ENCODE data around the gene PLEKHG4B.

Gene PLEKHG4B

DNA sequence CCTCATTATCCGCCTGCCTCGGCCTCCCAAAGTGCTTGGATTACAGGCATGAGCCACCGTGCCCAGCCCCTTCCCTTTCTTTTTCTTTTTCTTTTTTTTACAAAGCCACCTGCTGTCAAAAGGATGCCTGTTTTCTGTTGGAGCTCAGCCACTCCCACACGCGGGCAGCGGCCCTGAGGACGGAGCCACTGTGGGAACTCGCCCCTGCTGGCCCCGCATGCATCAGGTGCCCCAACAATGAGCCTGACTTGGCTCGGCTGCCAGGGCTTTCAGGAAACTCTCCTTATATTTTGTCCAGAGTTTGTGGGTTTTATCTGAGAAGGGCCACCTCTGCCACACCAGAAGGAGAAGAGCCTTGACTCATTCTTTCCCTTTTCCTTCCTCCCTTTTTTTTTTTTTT is 62.3 kb downstream of the PLEKHG4B start:
- no peak for DNase-seq (ENCODE audit: low read depth)
- H3K36me3 ChIP-seq (ENCODE audit: control insufficient read depth, insufficient read depth, low read length, severe bottlenecking), result no peaks in the 10 kb centered on the region
- H3K4me3 ChIP-seq (ENCODE audit: low read length), result no peak overlapping the region
- no peaks in the 10 kb centered on the region for H3K9me3 ChIP-seq (ENCODE audit: control insufficient read depth, low read length)
- peaks cover 17% of the 10 kb centered on the region for H3K27me3 ChIP-seq (replicated peaks; ENCODE audit: control insufficient read depth, insufficient read depth, low read length)
- H3K9ac ChIP-seq (ENCODE audit: low read length), result no peak overlapping the region
- H3K4me1 ChIP-seq (ENCODE audit: control insufficient read depth, insufficient read depth, low read length), result no peaks in the 10 kb centered on the region

DNA sequence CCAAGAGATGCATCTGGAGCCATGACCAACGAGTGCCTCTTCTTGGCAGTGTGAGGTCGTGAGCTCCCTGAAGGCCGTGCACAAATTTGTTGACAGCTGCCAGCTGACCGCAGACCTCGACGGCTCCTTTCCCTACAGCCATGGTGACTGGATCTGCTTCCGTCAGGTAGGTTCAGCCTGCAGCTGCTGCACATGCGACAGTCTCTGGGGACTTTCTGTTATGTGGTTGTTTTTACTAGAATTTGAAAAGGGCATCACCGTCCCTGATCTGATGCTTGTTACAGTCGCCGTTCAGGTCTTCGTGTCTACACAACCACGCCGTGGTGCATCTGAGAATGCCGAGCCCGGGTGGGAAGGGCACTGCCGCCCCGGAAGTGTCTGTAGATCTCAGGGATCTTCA is 62.9 kb downstream of the PLEKHG4B start:
- Histone ChIP-seq H3K4me3 (ENCODE audit: low read length) (no peak overlapping the region), H3K9me3 (ENCODE audit: control insufficient read depth, low read length) (no peaks in the 10 kb centered on the region), H3K9ac (ENCODE audit: low read length) (no peak overlapping the region), H3K36me3 (ENCODE audit: control insufficient read depth, insufficient read depth, low read length, severe bottlenecking) (no peaks in the 10 kb centered on the region), H3K27me3 (replicated peaks; ENCODE audit: control insufficient read depth, insufficient read depth, low read length) (peaks cover 17% of the 10 kb centered on the region), H3K4me1 (ENCODE audit: control insufficient read depth, insufficient read depth, low read length) (no peaks in the 10 kb centered on the region)
- DNase-seq (ENCODE audit: low read depth), result no peak

DNA sequence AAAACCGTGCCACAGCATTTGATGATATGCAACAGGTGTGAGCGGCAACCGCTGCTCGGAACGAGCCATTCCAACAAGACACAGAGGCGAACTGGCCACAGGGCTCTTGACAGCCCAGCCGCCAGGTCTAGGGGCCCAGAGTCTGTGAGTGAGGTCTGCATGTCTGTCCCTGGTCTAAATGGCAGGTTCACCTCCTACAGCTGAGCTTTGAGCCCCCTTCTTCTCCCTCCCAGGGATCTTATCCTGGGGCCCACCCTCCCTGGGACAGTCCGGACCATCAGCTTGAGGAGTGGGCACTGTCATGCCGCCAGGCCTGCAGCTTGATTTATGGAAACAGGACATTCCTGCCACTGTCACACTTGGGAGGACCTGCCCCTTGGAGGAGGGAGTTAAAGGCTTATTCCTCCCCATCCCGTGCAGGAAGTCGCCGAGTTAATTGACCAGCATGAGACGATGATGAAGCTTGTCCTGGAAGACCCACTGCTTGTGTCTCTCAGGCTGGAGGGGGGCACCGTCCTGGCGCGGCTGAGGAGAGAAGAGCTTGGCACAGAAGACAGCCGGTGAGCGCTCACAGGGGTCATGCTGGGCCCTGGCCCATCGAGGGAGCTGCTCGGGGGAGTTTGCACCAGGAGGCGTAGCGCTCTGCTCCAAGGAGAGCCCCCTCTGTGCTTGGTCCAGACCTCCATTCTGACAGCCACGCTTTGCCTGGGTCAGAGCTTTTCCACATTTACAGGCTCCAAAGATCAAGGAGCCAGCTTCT is 63.9 kb downstream of the PLEKHG4B start:
- Histone ChIP-seq H3K4me1 (ENCODE audit: control insufficient read depth, insufficient read depth, low read length) (no peaks in the 10 kb centered on the region), H3K27me3 (replicated peaks; ENCODE audit: control insufficient read depth, insufficient read depth, low read length) (peaks cover 18% of the 10 kb centered on the region), H3K9me3 (ENCODE audit: control insufficient read depth, low read length) (no peaks in the 10 kb centered on the region), H3K36me3 (ENCODE audit: control insufficient read depth, insufficient read depth, low read length, severe bottlenecking) (no peaks in the 10 kb centered on the region), H3K9ac (ENCODE audit: low read length) (no peak overlapping the region), H3K4me3 (ENCODE audit: low read length) (no peak overlapping the region)
- no peak for DNase-seq (ENCODE audit: low read depth)

DNA sequence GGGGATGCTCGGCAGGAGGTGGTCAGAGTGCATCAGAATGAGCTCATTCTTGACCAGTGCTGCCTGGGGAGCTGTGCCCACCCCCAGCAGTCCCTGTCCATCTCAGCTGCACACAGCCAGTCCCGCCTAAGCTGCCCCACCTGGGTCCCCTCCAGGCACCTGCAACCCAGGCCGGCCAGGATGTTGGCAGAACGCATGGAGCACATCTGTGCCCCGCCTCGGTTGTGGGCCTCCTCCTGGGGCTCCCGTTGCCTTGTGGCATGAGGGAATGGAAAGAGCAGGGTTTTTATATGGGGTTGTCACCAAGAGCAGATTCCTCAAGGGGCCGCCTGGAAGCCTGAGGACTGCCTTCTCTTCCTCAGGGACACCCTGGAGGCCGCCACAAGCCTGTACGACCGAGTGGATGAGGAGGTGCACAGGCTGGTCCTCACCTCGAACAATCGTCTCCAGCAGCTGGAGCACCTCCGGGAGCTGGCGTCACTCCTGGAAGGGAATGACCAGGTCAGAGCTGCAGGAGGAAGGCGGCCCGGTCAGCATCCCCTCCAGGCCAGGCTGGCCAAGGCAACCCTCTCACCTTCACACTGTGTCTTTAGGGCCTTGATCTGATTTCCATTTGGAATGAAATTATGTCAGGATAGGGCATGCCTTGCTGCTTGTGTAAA is 64.6 kb downstream of the PLEKHG4B start:
- no peaks in the 10 kb centered on the region for H3K9me3 ChIP-seq (ENCODE audit: control insufficient read depth, low read length)
- H3K36me3 ChIP-seq (ENCODE audit: control insufficient read depth, insufficient read depth, low read length, severe bottlenecking), result no peaks in the 10 kb centered on the region
- peaks cover 17% of the 10 kb centered on the region for H3K27me3 ChIP-seq (replicated peaks; ENCODE audit: control insufficient read depth, insufficient read depth, low read length)
- H3K4me1 ChIP-seq (ENCODE audit: control insufficient read depth, insufficient read depth, low read length), result no peaks in the 10 kb centered on the region
- no peak overlapping the region for H3K9ac ChIP-seq (ENCODE audit: low read length)
- no peak for DNase-seq (ENCODE audit: low read depth)
- H3K4me3 ChIP-seq (ENCODE audit: low read length), result no peak overlapping the region

DNA sequence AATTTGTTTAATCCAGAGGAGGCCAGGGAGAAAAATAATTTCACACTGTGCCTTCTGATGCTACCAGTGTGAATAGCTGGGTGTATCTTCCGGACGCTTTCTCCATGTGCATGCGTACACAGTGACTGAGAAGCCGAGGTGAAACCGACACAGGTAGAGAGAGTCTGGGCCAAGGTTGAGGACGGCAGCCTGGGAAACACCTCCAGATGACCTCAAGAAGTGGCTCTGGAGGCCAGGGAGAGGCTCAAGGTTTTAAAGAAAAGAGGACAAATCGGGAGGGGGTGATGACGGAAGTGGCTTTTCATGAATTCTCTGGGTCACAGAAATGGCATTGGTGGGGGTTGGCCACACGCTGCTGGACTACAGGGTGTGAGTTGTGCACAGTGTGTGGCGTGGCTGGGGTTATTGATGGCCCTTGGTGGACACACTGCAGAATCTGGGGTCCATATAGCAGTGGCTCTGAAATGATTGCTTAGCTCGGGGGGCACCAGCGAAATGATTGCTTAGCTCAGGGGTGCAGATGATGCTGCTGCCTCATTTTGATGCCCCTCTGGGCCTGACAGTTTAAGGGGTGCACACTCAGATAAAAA is 65.3 kb downstream of the PLEKHG4B start:
- Histone ChIP-seq H3K27me3 (replicated peaks; ENCODE audit: control insufficient read depth, insufficient read depth, low read length) (peaks cover 17% of the 10 kb centered on the region), H3K9ac (ENCODE audit: low read length) (no peak overlapping the region), H3K4me1 (ENCODE audit: control insufficient read depth, insufficient read depth, low read length) (no peaks in the 10 kb centered on the region), H3K36me3 (ENCODE audit: control insufficient read depth, insufficient read depth, low read length, severe bottlenecking) (no peaks in the 10 kb centered on the region), H3K4me3 (ENCODE audit: low read length) (no peak overlapping the region), H3K9me3 (ENCODE audit: control insufficient read depth, low read length) (no peaks in the 10 kb centered on the region)
- no peak for DNase-seq (ENCODE audit: low read depth)

DNA sequence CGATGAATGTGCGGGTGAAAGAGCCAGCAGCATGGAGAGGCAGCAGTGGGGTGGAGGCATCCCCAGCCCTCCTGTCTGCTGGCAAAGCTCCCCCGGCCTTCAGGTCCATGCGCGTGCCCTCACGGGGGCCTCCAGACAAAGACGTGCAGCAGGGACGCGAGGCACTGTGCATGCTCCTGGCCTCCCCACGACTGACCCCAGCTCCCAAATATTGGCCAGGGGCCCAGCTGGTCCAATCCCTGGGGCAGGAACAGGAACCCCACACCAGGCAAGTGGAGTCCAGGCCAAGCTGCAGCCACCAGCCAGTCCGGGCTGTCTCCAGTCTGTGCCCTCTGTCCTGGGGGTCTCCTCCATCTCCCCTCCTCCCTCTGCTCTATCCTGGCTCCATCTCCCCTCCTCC is 65.8 kb downstream of the PLEKHG4B start:
- Histone ChIP-seq H3K36me3 (ENCODE audit: control insufficient read depth, insufficient read depth, low read length, severe bottlenecking) (no peaks in the 10 kb centered on the region), H3K9ac (ENCODE audit: low read length) (no peak overlapping the region), H3K4me3 (ENCODE audit: low read length) (no peak overlapping the region), H3K9me3 (ENCODE audit: control insufficient read depth, low read length) (no peaks in the 10 kb centered on the region), H3K4me1 (ENCODE audit: control insufficient read depth, insufficient read depth, low read length) (no peaks in the 10 kb centered on the region), H3K27me3 (replicated peaks; ENCODE audit: control insufficient read depth, insufficient read depth, low read length) (peaks cover 17% of the 10 kb centered on the region)
- DNase-seq (ENCODE audit: low read depth), result no peak

DNA sequence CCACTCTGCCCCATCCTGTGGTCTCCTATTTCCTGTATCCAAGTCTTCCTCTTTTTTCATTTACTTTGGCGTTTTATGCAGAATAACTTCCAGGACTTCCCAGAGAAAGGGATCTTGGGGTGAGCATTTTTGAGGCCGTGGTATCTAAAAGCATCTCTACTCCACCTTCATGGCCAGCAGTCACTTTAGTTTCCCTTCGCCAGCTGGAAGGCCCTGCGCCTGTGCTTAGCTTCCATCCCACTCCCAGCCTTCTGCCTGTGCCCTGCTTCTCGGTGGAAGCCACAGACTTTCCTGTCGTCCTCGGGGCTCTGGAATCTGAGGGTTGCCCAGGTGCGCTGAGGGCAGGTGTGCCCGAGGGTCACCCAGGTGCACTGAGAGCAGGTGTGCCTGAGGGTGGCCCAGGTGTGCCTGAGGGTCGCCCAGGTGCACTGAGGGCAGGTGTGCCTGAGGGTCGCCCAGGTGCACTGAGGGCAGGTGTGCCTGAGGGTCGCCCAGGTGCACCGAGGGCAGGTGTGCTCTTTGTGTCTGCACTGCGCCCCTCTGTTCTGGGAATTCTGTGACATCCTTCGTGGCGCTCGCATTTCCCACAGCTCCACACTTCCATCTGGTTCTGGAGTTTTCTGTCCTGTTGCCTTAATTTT is 67.0 kb downstream of the PLEKHG4B start:
- no peaks in the 10 kb centered on the region for H3K9me3 ChIP-seq (ENCODE audit: control insufficient read depth, low read length)
- H3K36me3 ChIP-seq (ENCODE audit: control insufficient read depth, insufficient read depth, low read length, severe bottlenecking), result no peaks in the 10 kb centered on the region
- no peak overlapping the region for H3K9ac ChIP-seq (ENCODE audit: low read length)
- H3K4me1 ChIP-seq (ENCODE audit: control insufficient read depth, insufficient read depth, low read length), result no peaks in the 10 kb centered on the region
- no peak overlapping the region for H3K4me3 ChIP-seq (ENCODE audit: low read length)
- peaks cover 18% of the 10 kb centered on the region for H3K27me3 ChIP-seq (replicated peaks; ENCODE audit: control insufficient read depth, insufficient read depth, low read length)
- DNase-seq (ENCODE audit: low read depth), result no peak

DNA sequence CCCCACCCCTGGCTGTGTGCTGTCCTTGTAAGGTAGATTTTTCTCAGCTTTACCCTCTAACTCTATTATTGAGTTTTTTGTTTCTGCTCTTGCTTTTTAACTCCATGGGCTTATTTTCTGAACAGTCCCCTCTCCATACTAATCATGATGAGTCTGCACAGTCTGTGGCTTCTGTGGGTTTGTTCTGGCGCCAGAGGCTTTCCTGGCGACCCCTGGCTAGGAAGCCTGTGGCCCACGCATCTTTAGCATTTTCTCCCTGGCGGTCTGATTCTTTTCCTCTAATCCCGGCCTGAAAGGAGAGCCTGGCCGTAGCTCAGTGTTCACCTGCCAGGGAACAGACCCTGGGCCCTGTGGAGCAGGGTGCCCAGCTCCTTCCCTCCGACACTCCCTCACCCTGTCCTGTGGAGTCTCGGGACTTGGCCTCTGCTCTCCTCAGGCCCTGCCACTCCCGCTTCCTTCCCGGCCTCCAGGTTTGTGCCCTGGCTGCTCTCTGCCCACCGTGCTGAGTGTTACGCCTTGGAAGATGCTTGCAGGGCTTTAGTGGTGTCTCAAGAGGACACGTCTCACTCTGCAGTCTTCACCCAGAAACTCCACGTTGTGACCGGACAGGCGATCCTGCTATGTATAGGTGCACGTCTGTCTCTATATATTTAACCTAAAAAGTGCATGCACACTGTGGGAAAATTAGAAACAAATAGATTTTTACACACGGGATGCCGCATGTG is 67.6 kb downstream of the PLEKHG4B start:
- H3K27me3 ChIP-seq (replicated peaks; ENCODE audit: control insufficient read depth, insufficient read depth, low read length), result peaks cover 20% of the 10 kb centered on the region
- H3K36me3 ChIP-seq (ENCODE audit: control insufficient read depth, insufficient read depth, low read length, severe bottlenecking), result no peaks in the 10 kb centered on the region
- H3K4me1 ChIP-seq (ENCODE audit: control insufficient read depth, insufficient read depth, low read length), result no peaks in the 10 kb centered on the region
- DNase-seq (ENCODE audit: low read depth), result peak; percentile 33
- H3K4me3 ChIP-seq (ENCODE audit: low read length), result no peak overlapping the region
- H3K9me3 ChIP-seq (ENCODE audit: control insufficient read depth, low read length), result no peaks in the 10 kb centered on the region
- no peak overlapping the region for H3K9ac ChIP-seq (ENCODE audit: low read length)

DNA sequence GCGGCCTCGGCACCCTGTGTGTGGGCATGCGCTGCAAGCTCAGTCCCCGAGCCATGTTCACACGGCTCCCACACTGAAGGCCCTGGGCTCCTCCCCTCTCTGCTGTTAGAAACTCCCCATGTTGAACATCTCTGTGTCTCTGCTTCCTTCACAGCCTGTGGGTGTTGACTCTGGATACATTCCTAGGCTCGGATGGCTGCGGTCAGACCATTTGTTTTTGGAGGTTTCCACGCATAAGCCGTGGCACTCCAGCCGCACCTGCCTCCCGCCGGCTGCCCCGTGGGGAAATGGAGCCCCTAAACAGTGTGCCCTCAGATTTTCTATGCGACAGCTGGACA is 68.2 kb downstream of the PLEKHG4B start:
- H3K4me3 ChIP-seq (ENCODE audit: low read length), result no peak overlapping the region
- DNase-seq (ENCODE audit: low read depth), result peak; percentile 43
- no peak overlapping the region for H3K9ac ChIP-seq (ENCODE audit: low read length)
- no peaks in the 10 kb centered on the region for H3K4me1 ChIP-seq (ENCODE audit: control insufficient read depth, insufficient read depth, low read length)
- peaks cover 20% of the 10 kb centered on the region for H3K27me3 ChIP-seq (replicated peaks; ENCODE audit: control insufficient read depth, insufficient read depth, low read length)
- H3K36me3 ChIP-seq (ENCODE audit: control insufficient read depth, insufficient read depth, low read length, severe bottlenecking), result no peaks in the 10 kb centered on the region
- no peaks in the 10 kb centered on the region for H3K9me3 ChIP-seq (ENCODE audit: control insufficient read depth, low read length)

DNA sequence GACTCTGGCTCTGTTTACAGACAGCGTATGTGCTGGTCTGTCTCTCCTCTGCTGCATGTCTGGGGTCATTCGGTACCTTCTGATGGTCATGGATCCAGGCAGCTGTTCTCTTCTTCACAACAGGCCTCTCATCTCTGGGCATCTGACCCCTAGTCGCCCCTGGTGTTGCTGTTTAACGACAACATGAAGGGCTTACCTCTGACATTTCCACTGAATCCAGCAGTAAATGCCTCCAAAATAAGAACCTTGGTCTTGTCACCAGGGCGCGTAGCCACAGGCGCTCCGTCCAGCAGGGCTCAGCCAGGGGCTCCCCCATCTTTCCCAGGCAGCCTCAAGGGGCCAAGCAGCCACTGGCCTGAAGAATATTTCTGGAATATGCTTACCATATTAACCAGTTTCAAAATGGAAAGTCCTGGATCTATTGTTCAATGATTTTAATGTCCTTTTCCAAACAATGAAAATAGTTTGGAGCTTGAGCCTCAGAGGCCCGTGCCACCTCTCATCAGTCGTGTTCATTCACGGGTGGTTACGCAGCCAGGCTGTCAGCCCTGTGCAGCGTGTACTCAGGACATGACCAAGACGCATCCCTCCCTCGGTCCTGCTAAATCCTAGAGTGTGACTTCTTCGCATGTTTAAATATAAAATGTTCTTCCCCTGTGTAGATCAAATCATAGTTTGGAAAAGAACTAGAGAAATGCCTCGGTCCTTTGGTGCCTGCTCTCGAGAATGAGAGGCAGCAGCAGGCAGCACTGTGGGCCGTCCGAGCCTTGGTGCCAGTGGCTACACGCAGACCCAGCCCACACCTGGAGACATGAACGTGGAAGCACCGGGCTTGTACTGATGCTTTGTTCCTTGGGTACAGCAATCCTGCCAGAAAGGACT is 69.2 kb downstream of the PLEKHG4B start:
- no peaks in the 10 kb centered on the region for H3K9me3 ChIP-seq (ENCODE audit: control insufficient read depth, low read length)
- DNase-seq (ENCODE audit: low read depth), result no peak

More for the DNA sequence above, 69.2 kb downstream of the PLEKHG4B start:
- H3K27me3 ChIP-seq (replicated peaks; ENCODE audit: control insufficient read depth, insufficient read depth, low read length), result peaks cover 17% of the 10 kb centered on the region
- H3K36me3 ChIP-seq (ENCODE audit: control insufficient read depth, insufficient read depth, low read length, severe bottlenecking), result no peaks in the 10 kb centered on the region
- H3K4me1 ChIP-seq (ENCODE audit: control insufficient read depth, insufficient read depth, low read length), result no peaks in the 10 kb centered on the region
- no peak overlapping the region for H3K9ac ChIP-seq (ENCODE audit: low read length)
- H3K4me3 ChIP-seq (ENCODE audit: low read length), result no peak overlapping the region

All from adipocyte (in vitro differentiated cells).